Ureter (tissue), 1 donor: ENCODE measurements around the gene SCYGR4. TPM values are rescaled to one million over a fixed set of nuclear protein-coding genes. Genes with fewer than 3 reads are reported as not detected.

ENCODE experiments used
- DNase-seq: peaks from one replicate; pipeline ENCODE4 v3.0.0-alpha.2; 2020; ENCODE audit warnings: low spot score
- total RNA-seq: library from RNA; stranded (reverse); gene quantifications from one replicate; pipeline ENCODE4 v1.2.4, GENCODE V29; 2023
- donor health status: DM: yes; HTN: yes; CAD: no.

Gene SCYGR4
- total RNA-seq, 1 donor from 2014 or later, result not detected

DNA sequence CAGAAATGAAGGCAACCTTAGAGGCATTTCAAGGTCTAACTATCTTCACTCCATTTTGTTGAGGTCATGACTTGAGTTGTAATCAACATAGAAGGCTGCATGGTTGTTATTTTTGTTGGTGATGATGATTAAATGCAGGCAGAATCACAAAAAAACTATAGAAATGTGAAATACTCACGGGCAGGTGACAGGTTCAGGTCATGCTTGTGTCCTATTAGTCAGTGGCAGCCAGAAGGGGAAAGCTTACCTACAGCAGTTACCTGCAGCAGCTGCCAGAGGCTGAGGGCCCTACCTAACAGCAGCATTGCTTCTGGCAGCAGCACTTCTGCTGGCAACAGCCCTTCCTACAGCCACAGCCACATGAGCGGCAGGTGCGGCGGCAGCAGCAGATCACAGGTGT, 3.1 kb upstream of the SCYGR4 start:
- DNase-seq, result no peak

DNA sequence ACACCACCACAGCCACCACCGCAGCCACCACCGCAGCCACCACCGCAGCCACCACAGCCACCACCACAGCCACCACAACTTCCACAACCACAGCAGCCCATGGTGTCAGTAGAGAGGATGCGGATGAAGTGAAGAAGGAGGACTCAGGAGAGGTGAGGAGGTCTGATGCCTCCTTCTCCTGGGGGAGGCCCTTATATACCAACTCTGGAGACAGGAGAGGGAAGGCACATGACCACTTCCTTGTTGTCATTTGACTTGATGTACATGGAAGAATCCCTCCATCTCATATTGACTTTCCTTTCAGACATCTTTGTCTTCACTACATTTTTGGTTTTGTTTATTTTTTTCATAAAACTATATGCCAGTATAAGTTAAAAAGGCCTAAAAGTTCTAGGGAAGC, 2.6 kb upstream of the SCYGR4 start, which contains the start of gene SCYGR3:
Gene SCYGR3, minus strand, starts transcription at position 101 of the 400 bp plus-strand sequence. Its CDS starts 0 bp downstream, at position 101.
- DNase-seq, result no peak

DNA sequence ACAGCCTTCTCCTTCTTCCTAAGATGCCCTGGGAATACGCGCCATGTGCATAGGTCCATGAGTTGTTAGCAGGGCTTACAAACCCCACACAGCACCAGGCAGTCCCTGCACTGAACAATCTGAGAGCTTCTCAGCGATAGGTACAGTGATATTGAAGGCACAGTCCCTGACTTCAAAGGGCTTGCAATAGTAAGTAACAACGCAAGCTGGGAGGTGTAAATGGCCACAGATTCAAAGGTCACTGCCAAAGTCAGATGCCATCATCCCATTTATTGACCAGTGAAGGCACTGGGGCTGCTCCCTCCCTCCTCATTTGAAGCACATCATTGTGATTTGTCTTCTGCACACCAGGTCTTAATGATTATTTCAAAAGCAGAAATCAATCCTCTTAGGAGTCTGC, 2.1 kb upstream of the SCYGR4 start:
- no peak for DNase-seq

DNA sequence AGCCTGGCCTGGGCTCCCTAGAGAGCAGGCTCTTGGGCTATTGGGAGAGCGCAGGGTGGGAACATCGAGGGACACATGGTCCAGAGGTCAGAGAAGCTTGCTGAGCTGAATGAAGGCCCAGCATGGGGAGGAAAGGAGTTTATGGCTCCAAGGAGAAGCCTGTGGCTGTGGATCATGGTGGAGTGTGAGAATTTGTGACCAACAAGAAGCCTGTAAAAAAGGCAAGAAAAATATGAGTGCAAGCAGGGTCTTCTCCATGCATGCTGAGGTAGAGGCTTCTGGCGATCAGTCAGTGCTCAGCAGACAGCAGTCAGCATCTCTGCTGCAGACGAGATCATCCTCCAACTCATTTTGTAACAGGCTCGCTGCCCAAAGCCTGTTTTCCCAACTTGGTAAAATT, 1.4 kb upstream of the SCYGR4 start:
- DNase-seq, result no peak

DNA sequence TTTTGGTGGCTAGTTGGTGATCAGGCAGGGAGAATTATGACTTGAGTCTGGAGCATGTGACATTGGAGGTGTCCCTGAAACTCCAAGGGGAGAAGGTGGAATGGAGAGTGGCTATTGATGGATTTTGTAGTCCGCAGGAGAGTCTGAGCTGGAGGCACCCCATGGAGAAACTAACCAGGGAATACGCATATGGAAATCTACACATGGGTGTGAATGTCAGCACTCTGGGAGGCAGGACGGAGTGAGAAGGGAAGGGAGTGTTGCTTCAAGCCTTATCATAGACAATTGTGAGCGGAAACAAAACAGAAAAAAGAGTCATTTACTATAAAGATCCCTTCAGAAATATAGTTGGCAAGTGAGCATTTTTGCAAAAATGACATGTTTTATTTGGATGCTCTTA, 667 bp upstream of the SCYGR4 start:
- DNase-seq, result no peak

DNA sequence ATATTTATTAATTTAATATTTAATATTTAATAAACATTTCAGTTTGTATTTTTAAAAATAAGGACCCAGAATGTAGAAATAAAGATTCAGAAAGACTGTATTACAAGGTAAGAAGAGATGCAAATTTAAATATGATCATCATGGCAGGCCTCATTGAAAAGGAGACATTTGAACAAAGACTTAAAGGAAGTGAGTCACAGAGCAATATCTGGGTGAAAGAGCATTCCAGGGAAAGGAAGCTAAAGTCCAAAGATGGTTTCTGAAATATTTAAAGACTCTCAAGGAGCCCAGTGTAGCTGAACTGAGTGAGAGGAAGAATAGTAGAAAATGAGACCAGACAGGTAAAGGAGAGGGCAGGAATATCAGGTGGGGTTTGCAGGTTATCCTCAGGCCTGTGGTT, 5.9 kb downstream of the SCYGR4 start:
- no peak for DNase-seq

DNA sequence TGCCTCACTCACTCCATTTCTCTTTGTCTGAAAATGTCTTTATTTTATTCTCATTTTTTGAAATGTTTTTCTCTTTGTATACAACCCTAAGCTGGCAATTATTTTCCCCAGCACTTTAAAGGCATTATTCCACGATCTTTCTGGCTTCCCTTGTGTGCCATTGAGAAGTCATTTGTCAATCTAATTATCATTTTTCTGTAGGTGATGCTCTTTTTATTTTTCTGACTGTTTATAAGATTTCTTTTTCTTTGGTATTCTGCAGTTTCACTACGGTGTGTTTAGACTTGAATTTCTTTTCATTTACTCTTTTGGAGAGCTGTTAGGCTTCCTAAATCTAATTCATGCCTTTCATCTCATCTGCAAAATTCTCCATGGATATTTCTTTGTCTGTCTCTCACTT, 8.1 kb downstream of the SCYGR4 start:
- no peak for DNase-seq

DNA sequence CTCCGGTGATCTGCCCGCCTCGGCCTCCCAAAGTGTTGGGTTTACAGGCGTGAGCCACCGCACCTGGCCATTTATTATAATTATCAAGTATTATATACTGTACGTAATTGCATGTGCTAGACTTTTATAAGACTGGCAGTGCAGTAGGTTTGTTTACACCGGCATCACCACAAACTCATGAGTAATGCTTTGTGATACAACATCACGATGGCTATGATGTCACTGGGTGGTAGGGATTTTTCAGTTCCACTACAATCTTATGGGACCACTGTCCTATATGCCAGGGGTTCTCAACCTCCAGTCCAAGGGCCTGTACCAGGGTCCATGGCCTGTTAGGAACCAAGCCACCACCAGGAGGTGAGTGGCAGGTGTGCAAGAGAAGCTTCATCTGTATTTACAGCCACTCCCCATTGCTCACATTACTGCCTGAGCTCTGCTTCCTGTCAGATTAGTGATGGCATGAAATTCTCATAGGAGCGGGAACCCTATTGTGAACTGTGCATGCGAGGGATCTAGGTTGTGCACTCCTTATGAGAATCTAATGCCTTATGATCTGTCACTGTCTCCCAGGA, 9.4 kb downstream of the SCYGR4 start:
- no peak for DNase-seq

DNA sequence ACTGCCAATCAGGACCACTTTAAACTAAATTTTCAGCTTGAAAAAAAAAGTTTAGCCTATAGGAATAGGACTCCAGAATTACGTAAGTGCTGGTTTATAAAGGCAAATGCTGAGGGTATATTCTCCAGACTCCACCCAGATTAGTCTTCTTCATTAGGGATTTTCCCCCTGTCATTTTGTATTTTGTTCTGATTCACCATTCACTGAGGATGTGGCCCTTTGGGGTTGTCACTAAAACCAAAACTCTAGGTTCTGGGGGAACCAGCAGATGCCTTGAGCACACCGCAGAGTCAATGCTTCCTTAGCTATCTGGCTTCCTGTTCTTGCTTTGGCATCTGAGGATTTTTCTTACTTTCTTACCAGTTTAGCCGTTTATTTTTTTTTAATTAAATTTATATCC, 10.5 kb downstream of the SCYGR4 start:
- no peak for DNase-seq

DNA sequence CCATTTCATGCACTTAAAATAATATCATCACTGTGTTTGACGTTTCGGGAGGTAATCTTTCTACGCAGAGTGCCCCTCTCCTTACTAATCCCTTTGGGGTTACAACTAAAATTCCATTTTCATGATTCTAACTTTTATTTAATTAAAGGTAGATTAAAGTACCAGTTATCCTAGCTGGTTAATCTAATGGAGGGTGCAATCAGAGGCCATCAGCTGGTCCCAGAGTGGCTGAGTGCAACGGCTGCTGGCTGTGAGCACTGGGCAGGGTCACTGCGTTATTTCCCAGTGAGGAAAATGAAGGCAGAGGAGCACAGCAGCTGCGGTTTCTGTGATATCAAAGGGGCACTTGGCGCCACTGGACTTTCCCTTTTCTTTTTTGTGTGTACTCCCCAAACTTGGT, 12.1 kb downstream of the SCYGR4 start:
- no peak for DNase-seq

DNA sequence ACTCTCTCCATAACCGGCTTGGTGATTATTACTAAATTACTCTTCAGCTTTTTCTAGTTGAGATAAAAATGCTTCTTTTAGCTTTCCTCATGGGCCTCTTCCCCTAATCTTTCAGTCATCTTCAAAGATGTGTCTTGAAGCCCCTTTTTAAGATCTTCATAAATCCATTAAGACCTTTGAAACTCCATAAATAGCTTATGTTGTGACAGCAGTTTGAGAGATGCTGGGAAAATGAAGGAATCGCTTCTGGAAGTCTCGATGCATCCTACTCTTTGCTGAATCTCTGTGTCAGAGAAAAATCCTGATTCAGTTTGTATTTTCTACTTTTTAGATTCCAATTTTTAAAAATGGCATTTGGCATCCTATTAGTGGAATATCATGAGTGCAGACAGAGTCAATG, 13.0 kb downstream of the SCYGR4 start:
- DNase-seq, result no peak

DNA sequence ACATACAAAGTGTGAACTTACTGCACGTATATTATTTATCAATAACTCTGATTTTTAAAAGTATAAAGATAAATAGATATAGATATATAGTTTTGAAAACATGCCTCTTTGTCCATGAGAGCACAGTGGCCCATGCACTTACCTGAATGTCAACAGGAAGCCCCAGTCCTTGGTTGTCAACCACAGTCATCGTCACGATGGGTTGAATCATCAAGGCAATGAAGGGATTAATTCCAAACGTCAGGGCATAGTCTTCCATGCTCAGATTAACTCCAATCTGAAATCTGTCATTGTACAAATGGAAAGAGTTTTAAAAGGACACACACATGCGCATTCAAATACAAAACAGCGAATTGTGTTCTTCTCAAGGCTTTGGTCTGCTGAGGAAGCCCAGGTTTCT, 15.5 kb downstream of the SCYGR4 start:
- DNase-seq, result no peak

DNA sequence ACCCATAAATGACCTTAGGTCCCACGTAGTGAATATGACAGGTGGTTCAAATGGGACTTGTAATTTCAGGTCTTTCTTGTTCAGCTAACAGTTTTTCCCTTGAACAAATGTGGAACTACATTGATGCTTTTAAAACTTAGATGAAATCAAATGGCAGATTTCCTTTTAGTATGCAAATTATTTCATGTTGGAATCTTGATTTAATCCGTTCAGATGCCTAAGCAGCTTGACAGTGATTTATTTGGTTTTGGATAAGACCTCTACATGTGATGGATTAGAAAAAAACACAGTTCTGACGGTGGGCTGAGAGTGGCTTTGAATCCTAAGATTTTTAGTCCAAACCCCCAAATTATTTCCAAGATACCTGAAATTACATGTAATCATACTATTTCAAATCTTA, 16.9 kb downstream of the SCYGR4 start:
- no peak for DNase-seq

DNA sequence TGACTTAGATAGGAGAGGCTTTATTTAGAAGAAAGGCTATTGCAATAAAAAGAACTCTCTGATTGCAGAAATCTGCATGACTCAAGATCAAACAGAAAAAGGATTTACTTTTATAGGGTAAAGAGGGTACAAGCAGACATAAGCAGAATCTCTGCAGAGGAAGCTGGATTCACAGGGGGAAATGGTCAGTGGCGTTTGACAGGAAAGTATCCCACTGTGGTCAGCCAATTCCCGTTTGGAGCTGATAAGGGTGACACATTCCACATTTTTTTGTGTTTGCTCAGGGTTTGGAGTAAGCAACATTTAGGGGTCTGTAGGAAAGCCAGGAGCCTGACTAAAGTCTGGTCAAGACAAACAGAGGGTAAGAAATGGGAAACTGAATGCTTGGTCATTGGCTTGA, 25.4 kb downstream of the SCYGR4 start:
- DNase-seq, result no peak

DNA sequence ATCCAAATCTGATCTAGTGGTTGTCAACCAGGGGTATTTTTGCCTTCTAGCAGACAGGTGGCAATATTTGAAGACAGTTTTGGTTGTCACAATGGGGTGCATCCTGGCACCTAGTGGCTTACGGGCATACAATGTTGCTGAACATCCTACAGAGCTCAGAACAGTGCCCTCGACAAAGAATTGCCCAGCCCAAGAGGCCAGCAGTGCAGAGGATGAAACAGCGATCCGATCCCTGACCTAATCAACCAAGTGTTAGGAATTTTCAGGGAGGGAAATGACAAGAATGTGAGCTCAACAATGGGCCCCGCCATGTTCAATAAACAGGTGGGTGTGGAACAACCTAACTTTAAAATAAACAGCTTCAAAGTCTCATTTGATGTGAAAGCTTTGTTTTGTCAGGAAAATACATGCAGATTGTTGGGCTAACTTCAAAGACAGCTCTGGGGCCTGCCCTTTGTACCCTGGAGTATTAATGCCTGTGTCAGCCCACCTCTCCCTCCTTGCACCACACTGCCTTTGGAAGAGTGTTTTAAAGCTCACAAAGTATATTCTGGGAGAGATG, 26.8 kb downstream of the SCYGR4 start:
- no peak for DNase-seq

DNA sequence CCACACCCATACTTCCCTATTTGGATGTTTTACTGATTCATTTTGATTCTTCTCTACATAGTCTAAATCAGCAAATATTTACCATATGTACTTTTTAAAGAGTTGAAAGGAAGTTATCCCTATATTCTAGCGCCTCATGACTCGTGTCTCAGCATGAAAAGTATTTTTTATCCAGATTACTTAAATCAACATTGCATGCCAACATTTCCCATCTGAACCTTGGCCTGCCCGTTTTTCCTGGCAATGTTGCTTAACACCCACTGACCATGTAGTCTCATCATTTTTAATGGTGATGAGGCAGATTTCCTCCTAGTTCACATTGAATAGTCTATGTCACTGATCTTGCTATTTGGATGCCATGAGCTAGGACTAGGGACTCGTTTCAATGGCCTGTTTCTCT, 36.1 kb downstream of the SCYGR4 start:
- no peak for DNase-seq

DNA sequence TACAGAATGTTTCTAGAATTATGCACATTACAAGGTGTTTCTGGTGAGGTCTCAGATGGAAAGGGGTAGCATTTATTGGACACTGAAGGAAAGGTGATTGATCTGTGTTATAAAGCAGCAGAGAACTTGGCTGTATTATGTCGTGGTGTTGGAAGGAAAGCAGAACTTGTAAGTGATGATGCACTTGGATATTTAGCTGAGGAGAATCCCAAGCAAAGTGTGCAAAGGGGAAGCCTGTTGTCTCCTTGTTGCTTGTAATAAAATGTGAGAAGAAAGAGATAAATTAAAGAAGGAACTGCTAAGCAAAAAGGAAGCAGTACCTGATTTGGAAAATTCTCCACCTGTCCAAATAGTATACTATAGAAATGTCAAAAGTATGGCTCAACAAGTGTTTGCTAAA, 37.1 kb downstream of the SCYGR4 start:
- no peak for DNase-seq

DNA sequence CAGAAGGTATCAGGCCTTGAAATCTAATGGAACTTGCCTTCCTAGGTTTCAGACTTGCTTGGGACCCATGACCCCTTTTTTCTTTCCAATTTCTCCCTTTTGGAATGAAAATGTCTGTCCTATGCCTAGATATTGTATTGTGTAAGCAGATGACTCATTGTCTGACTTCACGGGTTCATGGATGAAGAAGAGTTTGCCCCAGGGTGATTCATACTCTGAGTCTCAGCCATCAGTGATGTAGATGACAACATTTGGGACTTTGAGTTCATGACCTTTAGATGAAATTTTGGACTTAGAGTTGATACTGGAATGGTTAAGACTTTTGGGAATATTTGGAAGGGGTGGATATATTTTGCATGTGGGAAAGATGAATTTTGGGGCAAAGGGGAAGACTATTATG, 38.2 kb downstream of the SCYGR4 start:
- DNase-seq, result no peak

DNA sequence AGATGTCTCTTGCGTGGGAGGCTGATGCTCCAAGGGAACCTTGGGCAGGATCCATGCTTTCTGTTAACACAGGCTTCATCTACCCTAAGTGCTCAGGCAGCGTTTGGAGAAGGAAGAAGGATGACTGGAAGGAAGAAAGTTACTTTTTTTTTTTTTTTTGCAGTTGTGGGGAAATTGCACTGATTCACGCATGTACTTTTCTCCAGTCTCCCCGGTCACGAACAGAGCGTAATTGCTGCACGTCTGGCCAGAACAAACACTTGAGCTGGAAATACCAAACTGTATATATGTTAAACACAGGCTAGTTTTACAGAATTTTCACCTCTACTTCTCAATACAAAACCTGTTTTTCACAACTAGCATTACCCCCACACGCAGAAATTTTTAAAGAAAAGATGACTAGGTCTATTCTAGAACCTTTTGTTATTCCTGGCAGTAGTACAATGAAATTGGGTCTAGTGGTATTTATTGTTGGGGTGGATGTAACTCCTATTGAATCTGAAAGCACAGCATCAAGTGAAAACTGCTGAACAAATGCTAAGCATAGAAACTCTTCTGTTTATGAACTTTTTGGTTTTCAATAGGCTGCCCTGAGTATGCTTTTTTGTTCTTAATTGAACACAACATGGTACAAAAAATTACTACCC, 40.0 kb downstream of the SCYGR4 start:
- no peak for DNase-seq

DNA sequence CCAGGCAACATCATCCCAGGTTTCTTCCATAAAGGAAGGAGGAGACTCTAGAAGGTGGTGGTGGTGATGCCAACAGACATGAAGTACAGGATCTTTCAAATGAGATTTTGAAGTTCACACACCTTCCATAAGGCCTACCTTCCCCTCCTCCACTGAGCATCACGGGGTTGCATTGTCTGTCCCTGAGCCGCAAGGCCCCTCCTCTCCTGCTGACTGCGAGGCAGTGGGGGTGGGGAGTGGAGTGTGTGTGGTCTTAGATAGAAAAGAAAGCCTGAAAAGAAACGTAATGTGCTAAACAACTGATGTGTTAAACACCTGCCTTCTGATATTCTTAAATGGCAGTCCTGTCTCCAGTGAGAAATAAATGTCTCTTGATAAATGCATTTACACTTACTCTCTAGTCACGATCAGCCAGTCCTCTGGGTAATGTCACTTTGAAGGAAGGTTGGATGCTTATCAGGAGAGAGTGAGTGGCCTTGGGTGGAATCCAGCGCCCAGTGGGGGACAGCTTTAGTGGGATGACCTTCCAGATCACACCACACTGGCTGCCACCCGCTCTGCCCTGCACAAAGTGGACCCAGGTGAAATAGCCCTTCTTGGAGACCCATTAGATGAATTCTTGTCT, 43.8 kb downstream of the SCYGR4 start:
- DNase-seq, result no peak

DNA sequence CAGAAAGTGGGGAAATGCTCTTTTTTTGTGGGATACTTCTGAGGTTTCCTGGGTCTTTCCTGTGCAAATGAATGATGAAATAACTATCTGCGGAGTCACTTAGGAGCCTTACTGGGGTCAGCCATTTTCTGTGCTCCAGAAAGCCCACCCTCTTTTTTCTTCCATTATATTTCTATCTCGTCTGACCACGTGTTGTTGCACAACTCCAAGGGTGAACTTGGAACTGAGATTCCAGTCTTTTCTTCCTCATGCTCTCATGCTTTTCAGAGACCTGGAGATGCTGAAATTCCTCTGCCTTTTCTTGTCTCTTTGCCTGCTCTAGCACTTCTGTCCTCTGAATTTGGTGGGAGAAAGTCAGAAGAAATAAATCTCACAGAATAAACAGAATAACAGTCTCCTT, 44.5 kb downstream of the SCYGR4 start:
- no peak for DNase-seq

DNA sequence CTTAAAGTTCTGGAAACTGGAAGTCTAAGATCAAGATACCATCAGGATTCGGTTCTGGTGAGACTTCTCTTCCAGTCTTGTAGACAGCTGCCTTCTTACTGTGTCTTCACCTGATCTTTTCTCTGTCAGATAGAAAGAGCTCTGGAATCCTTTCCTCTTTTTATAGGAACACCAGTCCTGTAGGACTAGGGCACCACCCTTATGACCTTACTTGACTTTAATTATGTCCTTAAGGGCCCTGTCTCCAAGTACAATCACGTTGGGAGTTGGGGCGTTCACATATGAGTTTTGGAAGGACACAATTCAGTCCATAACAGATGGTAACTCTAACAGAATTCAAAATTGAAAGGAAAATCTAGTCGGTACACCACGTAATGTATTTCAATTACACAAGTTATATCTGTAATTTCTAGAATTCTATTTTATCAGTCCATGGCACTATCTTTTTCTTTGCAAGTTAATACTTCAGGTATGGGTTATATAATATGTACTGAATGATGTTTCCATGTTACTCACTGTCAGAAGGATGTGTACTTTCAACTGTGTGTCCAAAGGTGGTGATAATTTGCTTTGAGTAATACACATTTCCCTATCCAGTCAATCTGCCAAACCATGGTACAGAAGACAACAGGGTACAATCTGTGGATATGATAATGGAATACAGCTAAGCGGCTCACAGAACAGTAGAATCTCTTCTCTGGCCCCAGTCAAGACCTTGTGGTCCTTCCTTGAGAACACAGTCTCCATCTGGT, 48.1 kb downstream of the SCYGR4 start:
- no peak for DNase-seq
